Endothelial cell of umbilical vein (primary cell): ENCODE data around the gene DOCK7. TPM values are rescaled to one million over a fixed set of nuclear protein-coding genes. Genes with fewer than 3 reads are reported as not detected.

Source experiments
- BruUV-seq: library from RNA; stranded (reverse); fragments of 400-500 nt; replicated peaks from 2 replicates; lab custom pipeline; 2021; lab: Mats Ljungman, UMichigan
- CTCF ChIA-PET: fragments of 300-600, 350-600 bp; sonication (Branson Sonifier 250); formaldehyde crosslinking; loops from one replicate; lab custom pipeline; 2021; ENCODE audit warnings: antibody characterized with exemption, inconsistent platforms; lab: Charles Lee
- POLR2A ChIA-PET: fragments of 300-600, 350-600 bp; sonication (Branson Sonifier 250); formaldehyde crosslinking; loops from one replicate; lab custom pipeline; 2021; ENCODE audit warnings: antibody characterized with exemption, inconsistent platforms; lab: Charles Lee
- DNase-seq: peaks from one replicate; pipeline ENCODE4 v3.0.0-alpha.2; 2011; ENCODE audit warnings: low read depth, low spot score
- FAIRE-seq: peaks from 2 replicates; lab custom pipeline; 2011; peaks lifted over from hg19 to GRCh38; lab: Jason Lieb, UNC
- H2AFZ ChIP-seq: 2 replicates; pipeline ENCODE4 v1.6.0; 2012; ENCODE audit warnings: low read depth, low read length, control low read depth, inconsistent platforms
- H3K27ac ChIP-seq: 2 replicates; pipeline ENCODE4 v1.5.1; 2011; ENCODE audit warnings: low read depth, mild to moderate bottlenecking, control low read depth, low read length, moderate library complexity; ENCODE audit not compliant: insufficient read depth
- H3K27me3 ChIP-seq, 2 experiments: 2 replicates each; pipeline versions ENCODE4 v1.6.0 to v1.6.1; 2011; ENCODE audit warnings: low read length in 2 of 2, mixed read lengths in 1 of 2; ENCODE audit not compliant: control insufficient read depth in 2 of 2, insufficient read depth in 2 of 2
- H3K36me3 ChIP-seq, 2 experiments: 2 replicates in 1 of 2; 3 replicates in 1 of 2; pipeline ENCODE4 v1.5.1; 2011; ENCODE audit warnings: low read length in 2 of 2, mild to moderate bottlenecking in 1 of 2, moderate library complexity in 1 of 2; ENCODE audit not compliant: control insufficient read depth in 2 of 2, insufficient read depth in 2 of 2; ENCODE audit errors: extremely low read depth in 1 of 2
- H3K4me1 ChIP-seq: 3 replicates; pipeline ENCODE4 v1.5.1; 2011; ENCODE audit warnings: mild to moderate bottlenecking, low read length; ENCODE audit not compliant: control insufficient read depth, insufficient read depth; ENCODE audit errors: extremely low read depth
- H3K4me2 ChIP-seq: 2 replicates; pipeline ENCODE4 v1.6.1; 2011; ENCODE audit warnings: low read length, control low read depth, mixed read lengths; ENCODE audit not compliant: insufficient read depth
- H3K4me3 ChIP-seq, 3 experiments: fragments of 200-600 bp in 1 of 3; sonication (generic), shearing (Covaris generic) in 1 of 3; replicated peaks in 1 of 3; 2 replicates each; pipeline ENCODE4 v1.5.1; 2011 to 2016; ENCODE audit warnings: control low read depth in 3 of 3, low read length in 3 of 3, mild to moderate bottlenecking in 2 of 3, inconsistent platforms in 1 of 3, low read depth in 1 of 3, moderate library complexity in 1 of 3; ENCODE audit not compliant: insufficient read depth in 1 of 3
- H3K79me2 ChIP-seq: 2 replicates; pipeline ENCODE4 v1.6.0; 2012; ENCODE audit warnings: low read length, inconsistent platforms; ENCODE audit not compliant: control insufficient read depth, insufficient read depth
- H3K9ac ChIP-seq: replicated peaks from 2 replicates; pipeline ENCODE3; 2011; ENCODE audit warnings: low read length, control low read depth; ENCODE audit not compliant: insufficient read depth; ENCODE audit errors: extremely low read depth
- H3K9me1 ChIP-seq: replicated peaks from 3 replicates; pipeline ENCODE4 v1.6.0; 2011; ENCODE audit warnings: mild to moderate bottlenecking, low read length; ENCODE audit not compliant: control insufficient read depth, insufficient read depth; ENCODE audit errors: extremely low read depth
- H3K9me3 ChIP-seq: replicated peaks from 2 replicates; pipeline ENCODE4 v1.5.1; 2012; ENCODE audit warnings: low read length, inconsistent platforms; ENCODE audit not compliant: control insufficient read depth, insufficient read depth
- H4K20me1 ChIP-seq: replicated peaks from 2 replicates; pipeline ENCODE3; 2011; ENCODE audit warnings: mild to moderate bottlenecking, low read length; ENCODE audit not compliant: control insufficient read depth, insufficient read depth; ENCODE audit errors: extremely low read depth
- FOS ChIP-seq: IDR thresholded peaks from 2 replicates; pipeline ENCODE4 v1.6.1; 2011; ENCODE audit warnings: mild to moderate bottlenecking, low read length, moderate library complexity, borderline replicate concordance; ENCODE audit not compliant: insufficient read depth
- GATA2 ChIP-seq: IDR thresholded peaks from 2 replicates; pipeline ENCODE4 v1.7.0; 2011; ENCODE audit warnings: low read depth, mild to moderate bottlenecking, moderate library complexity, mixed read lengths, low read length; ENCODE audit not compliant: insufficient read length, insufficient read depth
- JUN ChIP-seq: IDR thresholded peaks from 2 replicates; pipeline ENCODE4 v1.6.1; 2011; ENCODE audit warnings: borderline replicate concordance, low read depth; ENCODE audit not compliant: insufficient read length, insufficient read depth
- POLR2A ChIP-seq: IDR thresholded peaks from 2 replicates; pipeline ENCODE4 v1.6.1; 2012; ENCODE audit warnings: low read depth, mild to moderate bottlenecking, control low read depth, low read length
- POLR2AphosphoS5 ChIP-seq: IDR thresholded peaks from 2 replicates; pipeline ENCODE4 v1.6.1; 2012; ENCODE audit warnings: low read depth, mild to moderate bottlenecking, control low read depth, low read length, moderate library complexity; ENCODE audit not compliant: insufficient read depth
- dilution Hi-C: fragments of 300-500 bp; cut with MboI; formaldehyde crosslinking; loops from one replicate; pipeline ENCODE4 v1.15.0; 2019; ENCODE audit warnings: low sequenced_read_pairs; ENCODE audit not compliant: extremely low pct_ligation_motif_present
- intact Hi-C: fragments of 100-400 bp; cut with micrococcal nuclease; formaldehyde crosslinking; loops from one replicate; pipeline ENCODE4 v1.10.0; 2022
- polyA plus RNA-seq, 4 experiments: library from polyadenylated mRNA; depleted of rRNA in 3 of 4; stranded (reverse) in 3 of 4; unstranded in 1 of 4; fragments of >200 nt; gene quantifications; 2 replicates each; pipeline versions ENCODE4 v1.2.1 to v1.2.3, GENCODE V29; 2011 to 2012; ENCODE audit warnings: missing spikeins in 1 of 4
- total RNA-seq: library from RNA; stranded (reverse); gene quantifications from 2 replicates; pipeline ENCODE4 v1.2.3, GENCODE V29; 2021

DOCK7 gene
- total and polyA plus RNA-seq, 2 donors (not counting 3 experiments of a cell fraction or from before 2014, with no cell fraction given), result 9.4 to 31.9 TPM

GRCh38 chr1:62523860-62524259 lies 164.3 kb downstream of the DOCK7 start:
- FAIRE-seq, result no peak
- Histone ChIP-seq H3K9me1 (no peaks in the 10 kb centered on the region), H3K27me3 (no peaks in the 10 kb centered on the region), H3K27ac (no peak overlapping the region), H3K9me3 (no peaks in the 10 kb centered on the region), H3K36me3 (no peaks in the 10 kb centered on the region), H3K4me3 (no peak overlapping the region), H2AFZ (no peak overlapping the region), H3K4me2 (no peak overlapping the region), H4K20me1 (no peaks in the 10 kb centered on the region), H3K4me1 (peaks cover 3% of the 10 kb centered on the region), H3K79me2 (no peaks in the 10 kb centered on the region), H3K9ac (no peak overlapping the region)
- ChIA-PET CTCF (interaction anchor here (0.8 to 1.2 kb wide), 2 partner anchors 13 to 16 kb away, joined by 3 read pairs; no protein-coding TSS in a partner anchor), POLR2A (no interaction called here)
- BruUV-seq, result no TSS peak
- dilution Hi-C loops, result no loop called here
- intact Hi-C loops, result no loop called here
- no peak for DNase-seq
- TF ChIP-seq POLR2A, result no peak
- no peak for TF ChIP-seq POLR2AphosphoS5
- no peak for TF ChIP-seq GATA2

DNA sequence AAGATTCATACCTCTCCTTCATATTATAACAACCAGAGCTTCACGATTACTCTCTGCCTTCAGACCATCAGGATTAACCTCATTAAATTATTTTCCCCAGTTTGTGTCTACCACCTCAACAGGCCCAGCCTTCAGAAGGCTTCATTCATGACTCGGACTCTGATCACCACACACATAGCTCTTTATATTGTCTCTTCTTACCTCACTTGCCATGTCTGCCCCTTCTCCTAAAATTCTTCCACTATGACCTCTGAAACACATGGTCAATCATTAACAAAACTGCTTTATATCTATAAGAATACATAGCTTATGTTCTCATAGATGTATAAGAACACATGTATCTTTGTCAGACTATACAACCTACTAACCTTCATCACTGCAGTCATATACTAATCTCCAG lies 171.6 kb downstream of the DOCK7 start:
- Histone ChIP-seq H3K9me1 (no peaks in the 10 kb centered on the region), H3K9ac (no peak overlapping the region), H4K20me1 (no peaks in the 10 kb centered on the region), H3K36me3 (no peaks in the 10 kb centered on the region), H3K27ac (no peak overlapping the region), H3K9me3 (no peaks in the 10 kb centered on the region), H2AFZ (no peak overlapping the region), H3K4me2 (no peak overlapping the region), H3K27me3 (no peaks in the 10 kb centered on the region), H3K4me1 (no peaks in the 10 kb centered on the region), H3K4me3 (no peak overlapping the region), H3K79me2 (no peaks in the 10 kb centered on the region)
- POLR2A ChIA-PET, result no interaction called here
- dilution Hi-C loops, result no loop called here
- FAIRE-seq (no peak), DNase-seq (no peak)
- CTCF ChIA-PET, result interaction anchor here (1.3 to 1.8 kb wide), 2 partner anchors 9 to 230 kb away, joined by 4 to 9 read pairs; no protein-coding TSS in a partner anchor
- no TSS peak for BruUV-seq
- intact Hi-C loops, result no loop called here
- TF ChIP-seq FOS (no peak), JUN (no peak), POLR2A (no peak)
